PC-3 (cell line): Measurements from ENCODE around the gene CD28.

Experiments used
- CTCF ChIP-seq: fragments of 300-600 bp; sonication (generic); conservative IDR thresholded peaks from 2 replicates; pipeline ENCODE4 v1.5.1; 2017; ENCODE audit warnings: antibody characterized with exemption, low read depth, mild to moderate bottlenecking, low read length
- EZH2 ChIP-seq: fragments of 300-600 bp; sonication (generic); IDR thresholded peaks from one replicate; pipeline ENCODE4 v1.6.1; 2017; ENCODE audit warnings: antibody characterized with exemption, mild to moderate bottlenecking, low read length; ENCODE audit not compliant: unreplicated experiment

- TF ChIP-seq CTCF (no peak), EZH2 (no peak)
Observed at GRCh38 chr2:203689426-203690116, 16.9 kb upstream of the CD28 start.
